GM19099 (cell line): ENCODE measurements around the gene TEX261.
A peak's percentile ranks its signal among the peaks of the same experiment; 100 is the strongest.

Experiments
- POLR2A ChIP-seq: IDR thresholded peaks from 3 replicates; pipeline ENCODE4 v1.6.1; 2011; ENCODE audit warnings: low read depth; ENCODE audit not compliant: insufficient read length; ENCODE audit errors: extremely low read depth

Gene TEX261

DNA sequence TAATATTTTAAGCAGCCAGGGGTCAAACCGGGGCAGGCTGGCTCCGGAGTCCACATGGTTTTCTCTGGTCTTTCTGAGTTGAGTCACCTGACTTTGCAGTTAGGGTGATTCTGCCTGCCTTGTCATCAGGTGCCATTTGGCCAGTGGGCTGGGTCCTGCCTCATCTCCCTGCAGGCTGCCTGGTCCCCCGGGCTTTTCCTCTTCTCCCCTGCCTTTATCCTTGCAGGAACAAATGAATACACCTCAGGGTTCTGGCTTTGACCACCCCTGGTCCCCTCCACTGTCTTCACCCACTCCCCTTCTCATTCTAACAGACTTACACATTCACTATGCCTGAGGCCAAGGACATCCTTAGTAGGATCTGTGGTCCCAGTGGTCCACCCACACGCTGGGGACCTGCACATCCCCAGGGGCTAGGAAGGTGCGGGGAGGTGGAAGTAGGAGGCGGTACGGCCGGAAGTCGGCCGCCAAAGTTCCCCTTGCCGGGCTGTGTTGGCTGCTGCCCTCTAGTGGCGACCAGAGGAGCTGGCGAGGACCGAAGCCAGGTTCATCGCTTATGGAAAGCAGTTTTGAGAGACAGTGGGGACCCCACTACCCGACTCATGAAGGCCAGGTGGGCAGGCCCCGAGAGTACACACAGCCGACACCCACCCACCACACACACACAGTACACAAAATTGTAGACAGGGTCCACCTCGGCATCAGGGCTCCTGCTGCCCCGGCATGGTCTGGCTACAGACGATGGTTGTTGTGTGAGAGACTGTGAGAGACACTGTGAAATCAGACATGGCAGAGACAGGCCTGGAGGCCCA lies 6.3 kb upstream of the TEX261 start:
- peak; percentile 64 for TF ChIP-seq POLR2A

- no peak for TF ChIP-seq POLR2A
Observed at GRCh38 chr2:70999362-70999761, 4.7 kb upstream of the TEX261 start.

- TF ChIP-seq POLR2A = no peak
Observed at GRCh38 chr2:70995426-70995729, 705 bp upstream of the TEX261 start.

- no peak for TF ChIP-seq POLR2A
Observed at GRCh38 chr2:70994009-70994698, 519 bp downstream of the TEX261 start.

GRCh38 chr2:70992945-70993853 lies 1.5 kb downstream of the TEX261 start:
- TF ChIP-seq POLR2A = no peak

DNA sequence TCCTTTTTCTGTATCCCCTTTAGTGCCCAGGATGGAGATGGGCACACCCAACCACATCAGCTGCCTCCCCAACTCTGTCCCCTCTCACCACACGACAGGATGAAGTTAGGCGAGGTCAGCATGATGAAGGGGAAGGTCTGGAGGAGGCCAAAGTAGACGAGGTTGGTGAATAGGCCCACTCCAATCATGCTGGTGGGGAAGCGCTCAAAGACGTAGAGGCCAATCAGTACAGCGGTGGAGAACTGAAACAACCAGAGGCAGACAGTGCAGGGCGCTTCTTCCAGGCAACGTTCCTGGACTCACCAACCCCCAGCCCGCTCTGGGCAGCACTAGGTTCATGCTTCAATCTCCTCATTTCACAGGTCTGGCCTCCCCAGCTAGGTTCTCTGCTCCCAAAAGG lies 2.9 kb downstream of the TEX261 start:
- no peak for TF ChIP-seq POLR2A

- no peak for TF ChIP-seq POLR2A
Observed at GRCh38 chr2:70991142-70991541, 3.5 kb downstream of the TEX261 start.

DNA sequence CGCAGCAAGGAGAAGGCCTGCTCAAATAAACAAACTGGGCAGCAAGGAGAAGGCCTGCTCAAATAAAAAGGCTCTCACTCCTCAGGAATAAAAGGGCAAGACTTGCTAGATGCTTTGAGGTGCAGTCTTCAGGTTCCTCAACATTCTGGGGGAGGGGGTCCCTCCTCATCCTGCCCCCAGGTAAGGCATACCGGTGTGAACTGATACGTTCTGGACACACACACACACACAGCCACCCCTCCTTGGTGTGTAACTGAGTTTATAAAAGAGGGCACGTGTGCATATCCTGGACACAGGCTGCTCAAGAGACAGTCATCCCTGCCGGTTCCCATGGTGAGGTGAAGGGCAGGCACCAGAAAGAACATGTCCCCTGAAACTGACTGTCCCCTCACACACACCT lies 4.5 kb downstream of the TEX261 start:
- no peak for TF ChIP-seq POLR2A

GRCh38 chr2:70988726-70989648 lies 5.7 kb downstream of the TEX261 start:
- no peak for TF ChIP-seq POLR2A

- no peak for TF ChIP-seq POLR2A
Observed at GRCh38 chr2:70988151-70988550, 6.5 kb downstream of the TEX261 start.

DNA sequence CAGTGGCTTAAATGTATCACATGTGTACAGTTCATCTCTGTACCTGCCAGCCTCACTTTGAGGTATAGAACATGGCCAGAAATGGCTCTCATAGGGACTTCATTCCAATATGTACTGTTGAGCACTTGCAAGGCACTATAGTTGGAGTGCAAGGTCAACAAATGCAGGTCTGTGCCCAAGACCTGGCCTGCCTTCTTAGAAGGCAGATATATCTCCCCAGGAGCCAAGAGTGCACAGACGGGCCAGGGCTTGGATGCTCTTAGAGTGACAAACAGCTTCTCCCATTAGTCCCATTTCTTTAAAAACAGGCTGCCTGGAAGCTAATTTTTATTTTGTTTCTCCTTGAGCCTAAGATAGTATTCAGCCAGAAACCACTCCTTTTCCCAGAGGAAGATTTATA lies 7.3 kb downstream of the TEX261 start:
- TF ChIP-seq POLR2A = no peak

DNA sequence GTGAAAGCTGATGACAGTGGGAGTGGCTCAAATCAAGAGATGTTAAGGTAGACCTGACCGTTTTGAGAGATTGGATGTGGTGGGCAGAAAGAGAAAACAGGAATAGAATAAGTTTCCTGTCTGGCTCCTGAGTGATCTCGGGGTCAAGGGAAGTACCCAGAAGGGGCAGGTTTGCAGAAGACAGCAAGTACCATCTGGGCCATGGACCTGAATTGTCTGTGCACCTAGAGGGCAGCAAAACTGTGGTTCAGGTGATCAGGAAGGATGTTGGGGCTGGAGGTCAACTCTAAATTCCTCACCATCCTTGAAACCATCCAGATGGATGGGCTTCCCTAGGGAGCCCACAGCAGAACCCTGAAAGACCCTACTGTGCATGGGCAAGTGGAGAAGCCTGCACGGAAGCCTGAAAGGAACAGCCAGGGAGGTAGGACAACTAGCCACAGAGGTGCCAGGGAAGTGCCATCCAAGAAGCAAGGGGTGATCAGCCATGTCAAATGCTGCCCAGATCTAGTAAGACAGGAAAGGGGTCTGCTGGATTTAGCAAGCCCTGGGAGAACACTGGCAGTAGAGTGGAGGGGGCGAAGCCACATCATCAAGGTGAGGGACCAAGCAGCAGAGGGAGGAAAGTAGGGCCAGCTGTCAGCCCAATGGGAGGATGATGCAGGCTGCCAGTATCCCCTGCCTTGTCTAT lies 8.0 kb downstream of the TEX261 start:
- TF ChIP-seq POLR2A = no peak

DNA sequence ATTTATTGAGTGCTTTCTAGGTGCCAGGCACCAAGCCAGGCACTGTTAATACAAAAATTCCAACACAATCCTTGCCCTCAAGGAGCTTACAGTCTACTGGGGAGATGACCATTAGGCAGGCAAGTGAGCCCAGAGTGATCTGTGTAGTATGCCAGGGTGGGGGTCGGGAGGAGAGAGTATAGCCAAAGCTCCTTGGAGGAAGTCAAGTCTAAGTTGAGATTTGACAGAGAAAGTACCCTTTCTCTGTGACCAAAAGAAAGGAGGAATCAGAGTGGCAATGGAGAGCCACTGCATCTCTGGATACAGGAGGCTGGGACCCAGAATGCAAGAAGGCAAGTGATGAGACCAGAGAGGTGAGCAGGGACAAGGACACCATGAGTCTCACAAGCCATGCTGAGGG lies 8.7 kb downstream of the TEX261 start:
- TF ChIP-seq POLR2A = no peak

DNA sequence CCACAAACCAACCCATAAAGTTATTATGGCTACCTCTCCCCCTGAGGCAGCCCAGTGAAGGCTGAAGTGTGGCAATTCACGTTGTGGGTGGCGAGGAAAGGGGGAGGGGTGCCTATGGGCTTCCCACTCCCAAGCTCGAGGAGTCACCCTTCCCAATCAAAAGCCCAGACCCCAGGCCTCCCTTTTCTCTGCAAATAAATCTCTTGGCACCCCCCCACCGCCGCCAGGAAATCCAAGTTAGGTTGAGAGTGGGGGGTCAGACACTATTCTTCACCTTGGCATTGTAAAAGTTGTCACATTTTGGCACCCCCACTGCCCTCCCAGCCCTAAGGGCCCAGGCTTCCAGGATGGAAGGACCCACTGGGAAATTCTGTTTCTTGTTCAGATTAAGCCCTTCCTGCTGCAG lies 9.4 kb downstream of the TEX261 start:
- no peak for TF ChIP-seq POLR2A
